ENCODE results near the gene PDE3B.

DNA sequence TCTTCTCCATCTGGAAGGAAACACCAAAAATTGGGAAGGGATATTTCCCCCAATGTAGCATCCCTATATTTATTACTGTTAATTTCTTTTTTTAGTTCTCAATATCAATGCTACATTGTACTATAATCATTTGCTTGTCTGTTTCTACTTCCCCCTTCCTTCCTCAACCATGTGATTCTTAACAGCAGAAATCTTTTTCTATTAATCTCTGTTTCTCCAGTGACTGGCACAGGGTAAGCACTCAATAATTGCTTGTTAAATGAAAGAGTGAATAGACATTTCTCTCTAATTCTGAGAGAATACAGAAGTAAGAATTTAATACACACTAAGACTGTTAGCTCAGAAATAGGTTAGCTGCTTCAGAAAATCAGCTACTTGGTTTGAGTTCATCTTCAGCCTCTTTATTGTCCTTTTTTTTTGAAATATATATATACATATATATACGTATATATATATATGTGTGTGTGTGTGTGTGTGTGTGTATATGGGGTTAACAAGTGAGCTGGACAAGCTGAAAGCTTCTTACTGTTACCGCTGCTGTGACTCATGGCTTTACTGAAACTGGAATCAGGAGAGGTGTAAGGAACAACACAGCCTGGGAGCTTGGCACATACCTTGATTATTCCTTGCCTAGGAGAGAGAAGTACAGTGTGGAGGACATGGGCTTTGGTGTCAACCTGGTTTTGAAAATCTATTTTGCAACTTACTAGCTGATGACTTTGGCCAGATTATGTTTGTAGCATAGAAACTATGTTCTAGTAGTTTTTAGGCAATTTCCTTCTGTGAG is 26.2 kb upstream of the PDE3B start:
- TF ChIP-seq, protein P1, sequence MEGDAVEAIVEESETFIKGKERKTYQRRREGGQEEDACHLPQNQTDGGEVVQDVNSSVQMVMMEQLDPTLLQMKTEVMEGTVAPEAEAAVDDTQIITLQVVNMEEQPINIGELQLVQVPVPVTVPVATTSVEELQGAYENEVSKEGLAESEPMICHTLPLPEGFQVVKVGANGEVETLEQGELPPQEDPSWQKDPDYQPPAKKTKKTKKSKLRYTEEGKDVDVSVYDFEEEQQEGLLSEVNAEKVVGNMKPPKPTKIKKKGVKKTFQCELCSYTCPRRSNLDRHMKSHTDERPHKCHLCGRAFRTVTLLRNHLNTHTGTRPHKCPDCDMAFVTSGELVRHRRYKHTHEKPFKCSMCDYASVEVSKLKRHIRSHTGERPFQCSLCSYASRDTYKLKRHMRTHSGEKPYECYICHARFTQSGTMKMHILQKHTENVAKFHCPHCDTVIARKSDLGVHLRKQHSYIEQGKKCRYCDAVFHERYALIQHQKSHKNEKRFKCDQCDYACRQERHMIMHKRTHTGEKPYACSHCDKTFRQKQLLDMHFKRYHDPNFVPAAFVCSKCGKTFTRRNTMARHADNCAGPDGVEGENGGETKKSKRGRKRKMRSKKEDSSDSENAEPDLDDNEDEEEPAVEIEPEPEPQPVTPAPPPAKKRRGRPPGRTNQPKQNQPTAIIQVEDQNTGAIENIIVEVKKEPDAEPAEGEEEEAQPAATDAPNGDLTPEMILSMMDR (conservative IDR thresholded peaks at IDR 0.05): no peak
- no peak for TF ChIP-seq ZFX (IDR thresholded peaks at IDR 0.05)
